ENCODE measurements around the gene CILP. TPM values are rescaled to one million over a fixed set of nuclear protein-coding genes. Genes with fewer than 3 reads are reported as not detected.
A peak's percentile ranks its signal among the peaks of the same experiment; 100 is the strongest.

Gene CILP
- polyA plus RNA-seq, 3 donors from 2014 or later: 0.06 TPM; not detected in 2

DNA sequence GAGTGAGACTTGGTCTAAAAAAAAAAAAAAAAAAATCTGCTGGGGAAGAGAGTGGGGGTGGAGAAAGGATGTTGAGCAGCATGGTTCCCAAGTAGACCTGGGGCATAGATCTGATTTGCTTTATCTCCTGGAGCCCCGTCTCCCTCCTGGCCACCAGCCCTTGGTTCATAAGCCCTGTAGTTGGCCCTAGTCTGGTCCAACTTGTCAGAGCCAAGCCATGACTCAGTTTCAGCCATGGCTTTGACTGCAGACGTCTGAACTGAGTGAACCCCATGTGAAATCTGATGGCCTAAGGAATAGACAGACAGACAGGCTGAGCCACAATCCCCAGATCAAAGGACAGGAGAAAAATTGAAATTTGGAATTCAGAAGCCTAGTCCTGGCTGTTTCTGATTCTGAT is 2.0 kb upstream of the CILP start:
- Mint-ChIP-seq H3K4me1 (no peaks in the 10 kb centered on the region), H3K4me3 (no peak overlapping the region), H3K9me3 (no peaks in the 10 kb centered on the region), H3K27ac (no peak overlapping the region), H3K36me3 (no peaks in the 10 kb centered on the region), H3K27me3 (ENCODE audit: low read depth in 3 of 3) (peaks cover 0 to 3% (median 2%) of the 10 kb centered on the region in 3 donors)
- DNase-seq: no peak

DNA sequence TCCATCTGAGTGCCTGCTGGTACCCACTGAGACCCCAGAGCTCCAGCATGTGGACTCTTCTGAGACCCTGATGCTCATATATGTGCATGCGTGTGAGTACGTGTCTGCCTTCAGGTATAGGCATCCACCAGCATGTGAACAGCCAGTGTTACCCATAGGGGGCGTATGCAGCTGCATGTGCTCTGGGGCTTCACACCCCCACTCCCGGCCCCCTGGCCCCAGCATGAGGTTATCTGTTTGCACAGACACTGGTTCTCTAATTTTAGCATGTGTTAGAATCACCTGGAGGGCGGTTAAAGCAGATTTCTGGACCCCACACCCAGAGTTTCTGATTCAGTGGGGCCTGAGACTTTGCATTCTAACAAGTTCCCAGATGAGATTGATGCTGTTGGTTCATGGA is 824 bp upstream of the CILP start:
- DNase-seq: peak in 2 of 3 donors; percentile 17 to 22

DNA sequence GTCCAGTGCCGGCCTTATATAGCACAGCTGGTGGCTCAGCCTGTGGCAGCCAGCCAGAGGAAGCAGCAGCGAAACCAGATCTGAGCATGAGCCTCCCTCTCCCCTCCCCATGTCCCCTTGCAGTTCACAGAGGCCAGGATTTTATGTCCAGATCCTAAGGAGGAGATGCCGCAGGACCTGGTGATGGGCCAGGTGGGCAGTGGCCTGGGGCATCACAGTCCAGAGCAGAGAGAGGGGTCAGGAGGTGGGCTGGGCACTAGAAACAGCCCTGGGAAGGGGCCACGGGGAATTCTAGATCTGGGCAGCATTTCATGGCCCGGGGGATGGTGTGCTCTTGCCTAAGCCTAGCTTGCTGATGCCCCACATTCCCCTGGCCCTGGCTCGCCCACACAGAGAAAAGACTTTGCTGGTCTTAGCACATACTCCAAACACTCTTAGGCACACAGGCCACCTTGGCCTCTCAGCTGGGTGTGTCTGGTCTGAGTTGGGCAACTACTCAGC is 259 bp upstream of the CILP start:
- no peaks in the 10 kb centered on the region for H3K4me1 Mint-ChIP-seq
- no peak overlapping the region for H3K4me3 Mint-ChIP-seq
- no peak overlapping the region for H3K27ac Mint-ChIP-seq

More for the DNA sequence above, 824 bp upstream of the CILP start:
- no peaks in the 10 kb centered on the region for H3K36me3 Mint-ChIP-seq
- no peaks in the 10 kb centered on the region for H3K4me1 Mint-ChIP-seq
- H3K27ac Mint-ChIP-seq: no peak overlapping the region
- no peak overlapping the region for H3K4me3 Mint-ChIP-seq
- no peaks in the 10 kb centered on the region for H3K9me3 Mint-ChIP-seq
- H3K27me3 Mint-ChIP-seq (ENCODE audit: low read depth in 3 of 3): peaks cover 0 to 3% (median 2%) of the 10 kb centered on the region in 3 donors

DNA sequence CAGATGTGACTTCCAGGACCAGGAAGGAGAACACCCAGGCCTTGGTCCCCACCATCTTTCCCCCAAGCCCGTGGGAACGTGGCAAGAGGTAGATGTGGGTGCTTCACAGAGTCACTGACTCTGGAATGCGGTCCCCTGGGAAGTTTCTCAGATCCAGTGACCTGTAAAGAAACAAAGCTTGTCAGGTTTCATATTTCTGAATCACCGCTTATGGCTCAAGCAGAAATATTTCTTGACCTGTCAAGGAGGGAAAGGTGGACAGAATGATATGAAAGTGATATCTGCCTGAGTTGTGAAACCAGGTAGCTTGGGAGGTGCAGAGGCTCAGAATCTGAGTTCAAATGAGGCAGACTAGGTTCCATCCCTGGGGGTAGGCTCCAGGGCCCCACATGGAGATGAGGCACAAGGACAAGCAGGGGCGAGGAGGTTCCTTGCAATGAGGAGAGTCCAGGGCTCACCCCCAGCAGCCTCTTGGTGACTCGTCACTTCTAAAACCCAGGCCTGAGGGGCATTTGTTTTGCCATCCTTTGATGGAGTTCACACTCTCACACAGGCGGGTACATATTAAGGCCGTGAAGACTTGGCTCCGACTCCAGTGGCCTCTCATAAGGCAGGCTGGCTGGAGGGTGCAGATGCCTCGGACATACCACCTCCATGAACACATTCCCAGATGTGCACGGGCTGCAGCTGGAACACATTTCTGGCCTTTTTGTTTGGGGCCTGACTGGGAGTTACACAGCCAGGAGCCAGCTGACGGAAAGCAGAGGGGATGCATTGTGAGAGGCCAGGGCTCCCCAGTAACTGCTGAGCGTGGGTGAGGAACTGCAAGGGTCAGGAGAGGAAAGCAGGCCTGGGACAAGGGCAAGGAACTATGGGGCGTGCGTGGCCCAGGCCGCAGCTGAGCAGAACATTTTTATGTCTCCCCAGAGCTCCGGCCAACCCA is 1.3 kb downstream of the CILP start:
- H3K9me3 Mint-ChIP-seq: no peaks in the 10 kb centered on the region
- DNase-seq: no peak
- H3K4me1 Mint-ChIP-seq: no peaks in the 10 kb centered on the region
- H3K4me3 Mint-ChIP-seq: no peak overlapping the region
- no peaks in the 10 kb centered on the region for H3K36me3 Mint-ChIP-seq
- H3K27me3 Mint-ChIP-seq (ENCODE audit: low read depth in 3 of 3): peaks cover 2 to 4% (median 2%) of the 10 kb centered on the region in 3 donors
- H3K27ac Mint-ChIP-seq: peak overlapping the region in 1 of 6 donors; percentile 58

More for the DNA sequence above, 259 bp upstream of the CILP start:
- Mint-ChIP-seq H3K27me3 (ENCODE audit: low read depth in 3 of 3) (peaks cover 0 to 4% (median 2%) of the 10 kb centered on the region in 3 donors), H3K36me3 (no peaks in the 10 kb centered on the region), H3K9me3 (no peaks in the 10 kb centered on the region)
- DNase-seq: no peak

DNA sequence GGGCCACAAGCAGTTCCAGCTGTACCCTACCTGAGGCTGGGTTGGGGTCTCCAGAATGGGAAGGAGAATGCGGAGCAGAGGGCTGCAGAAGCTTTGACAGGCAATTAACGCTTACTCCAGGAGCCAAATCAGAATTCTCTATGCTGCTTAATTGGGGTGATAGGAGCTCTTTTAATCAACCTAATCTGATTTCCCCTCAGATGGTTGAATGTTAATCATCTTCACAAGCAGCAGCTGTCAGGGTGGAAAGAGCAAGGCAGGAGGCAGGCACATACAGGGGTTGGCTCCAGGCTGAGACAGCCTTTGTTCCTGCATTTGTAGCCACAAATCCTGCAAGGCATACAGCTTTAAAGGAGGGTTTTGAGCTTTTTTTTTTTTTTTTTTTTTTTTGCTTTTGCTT is 2.6 kb downstream of the CILP start:
- no peak for DNase-seq
- H3K9me3 Mint-ChIP-seq: no peaks in the 10 kb centered on the region
- no peaks in the 10 kb centered on the region for H3K4me1 Mint-ChIP-seq
- H3K4me3 Mint-ChIP-seq: no peak overlapping the region
- no peak overlapping the region for H3K27ac Mint-ChIP-seq
- H3K36me3 Mint-ChIP-seq: no peaks in the 10 kb centered on the region
- H3K27me3 Mint-ChIP-seq (ENCODE audit: low read depth in 3 of 3): peaks cover 3 to 6% (median 4%) of the 10 kb centered on the region in 3 donors

DNA sequence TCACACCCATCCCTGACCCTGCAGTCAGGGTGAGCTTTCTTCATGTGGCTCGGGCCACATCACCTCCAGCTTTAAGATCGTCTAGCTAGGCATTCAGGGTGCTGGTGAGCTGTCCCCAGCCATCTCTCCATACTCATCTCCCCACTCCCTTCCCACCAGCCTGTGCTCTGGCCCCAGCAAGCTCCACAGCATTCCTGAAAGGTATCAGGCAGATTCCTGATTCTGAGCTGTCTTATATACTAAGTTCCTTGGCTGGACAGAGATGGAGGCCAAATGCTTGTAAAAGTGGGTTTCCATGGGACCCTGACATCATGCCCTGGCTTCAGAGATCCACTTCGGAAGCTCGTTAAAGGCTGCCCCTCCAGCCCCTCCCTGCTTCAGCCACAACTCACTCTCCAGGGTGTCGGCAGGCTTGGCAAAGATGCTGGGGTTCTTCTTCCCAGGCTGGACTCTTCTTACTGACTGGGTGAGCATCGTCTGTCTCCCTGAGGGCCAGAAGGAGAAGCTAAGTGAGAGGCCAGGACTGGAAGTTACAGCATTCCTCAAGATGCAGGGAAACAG is 3.9 kb downstream of the CILP start:
- H3K4me3 Mint-ChIP-seq: no peak overlapping the region
- no peaks in the 10 kb centered on the region for H3K9me3 Mint-ChIP-seq
- H3K4me1 Mint-ChIP-seq: no peaks in the 10 kb centered on the region
- H3K27ac Mint-ChIP-seq: no peak overlapping the region
- H3K36me3 Mint-ChIP-seq: no peaks in the 10 kb centered on the region
- DNase-seq: no peak
- peaks cover 3 to 6% (median 4%) of the 10 kb centered on the region in 3 donors for H3K27me3 Mint-ChIP-seq (ENCODE audit: low read depth in 3 of 3)

DNA sequence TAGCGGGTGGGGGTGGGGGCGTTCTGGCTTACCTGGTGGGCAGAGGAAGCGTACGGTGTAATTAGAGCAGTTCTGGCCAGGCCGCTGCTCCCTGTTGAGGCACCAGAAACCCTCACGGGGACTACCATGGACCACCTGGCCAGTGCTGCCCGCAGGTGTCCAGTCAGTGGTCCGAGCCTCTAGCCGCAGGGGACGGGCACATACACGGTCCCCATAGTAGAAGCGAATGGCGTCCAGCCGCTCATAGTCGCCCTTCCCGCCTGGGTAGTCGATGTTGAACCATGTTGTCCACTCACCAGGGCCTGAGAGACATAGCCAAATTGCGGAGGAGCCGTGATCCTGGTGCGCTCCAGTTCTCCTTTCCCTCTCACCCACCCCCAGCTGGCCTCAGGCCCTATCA is 4.5 kb downstream of the CILP start:
- Mint-ChIP-seq H3K9me3 (no peaks in the 10 kb centered on the region), H3K27ac (no peak overlapping the region), H3K4me1 (no peaks in the 10 kb centered on the region), H3K4me3 (no peak overlapping the region), H3K36me3 (no peaks in the 10 kb centered on the region), H3K27me3 (ENCODE audit: low read depth in 3 of 3) (peaks cover 2 to 6% (median 4%) of the 10 kb centered on the region in 3 donors)
- DNase-seq: no peak

DNA sequence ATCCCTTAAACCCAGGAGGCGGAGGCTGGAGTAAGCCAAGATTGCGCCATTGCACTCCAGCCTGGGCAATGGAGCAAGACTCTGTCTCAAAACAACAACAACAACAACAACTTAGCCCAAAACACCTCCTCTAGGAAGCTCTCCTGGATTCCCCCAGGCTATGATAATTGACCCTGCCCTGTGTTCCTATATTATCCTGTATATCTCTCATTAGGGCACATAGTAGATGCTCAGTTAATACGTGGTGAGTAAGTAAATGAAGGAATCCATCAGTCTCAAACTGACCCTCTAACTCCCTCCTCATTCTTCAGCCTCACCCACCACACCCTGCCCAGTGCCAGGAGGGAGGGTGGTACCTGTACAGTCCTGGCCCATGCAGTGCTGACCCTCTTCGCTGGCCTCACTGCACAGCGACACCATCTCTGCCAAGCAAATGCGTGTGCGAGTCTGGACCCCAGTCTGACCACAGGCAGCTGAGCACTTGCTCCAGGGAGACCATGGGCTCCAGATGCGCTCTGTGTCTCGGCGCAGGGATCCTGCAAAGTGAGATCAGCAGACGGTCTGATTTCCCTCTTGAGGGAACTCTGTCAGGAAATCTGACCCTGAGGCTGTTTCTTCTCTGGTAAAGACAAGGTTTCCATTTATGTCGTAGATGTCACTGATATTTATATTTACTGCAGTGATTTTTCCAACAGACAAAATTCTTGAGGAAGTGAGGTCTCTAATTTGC is 6.2 kb downstream of the CILP start:
- Mint-ChIP-seq H3K36me3 (no peaks in the 10 kb centered on the region), H3K9me3 (no peaks in the 10 kb centered on the region), H3K4me1 (no peaks in the 10 kb centered on the region), H3K4me3 (no peak overlapping the region), H3K27me3 (ENCODE audit: low read depth in 3 of 3) (peaks cover 2 to 11% (median 2%) of the 10 kb centered on the region in 3 donors), H3K27ac (no peak overlapping the region)
- no peak for DNase-seq

DNA sequence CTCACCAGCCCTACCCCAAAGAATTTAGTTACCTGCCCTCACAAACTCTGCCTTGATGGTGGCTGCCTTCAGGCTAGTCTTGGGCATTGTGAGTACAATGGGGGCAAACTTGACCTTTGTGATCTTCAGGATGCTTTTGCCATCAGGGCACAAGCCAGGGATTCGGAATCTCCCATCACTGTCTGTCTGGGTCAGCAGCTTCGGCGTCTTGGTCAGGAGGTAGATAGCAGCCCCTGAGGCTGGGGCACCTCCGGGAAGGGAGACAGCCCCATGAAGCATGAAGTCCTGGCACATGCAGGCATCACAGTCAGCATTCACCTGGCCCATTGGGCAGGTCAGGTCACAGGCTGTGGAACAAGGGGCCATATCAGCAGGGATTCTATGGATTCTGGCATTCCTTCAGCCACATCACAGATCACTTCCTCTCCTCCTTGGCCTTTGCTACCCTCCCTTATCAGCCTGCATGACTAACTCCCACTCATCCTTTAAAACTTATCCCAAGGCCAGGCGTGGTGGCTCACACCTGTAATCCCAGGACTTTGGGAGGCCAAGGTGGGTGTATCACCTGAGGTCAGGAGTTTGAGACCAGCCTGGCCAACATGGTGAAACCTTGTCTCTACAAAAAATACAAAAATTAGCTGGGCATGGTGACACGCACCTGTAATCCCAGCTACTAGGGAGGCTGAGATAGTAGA is 6.9 kb downstream of the CILP start:
- no peaks in the 10 kb centered on the region for H3K4me1 Mint-ChIP-seq
- no peaks in the 10 kb centered on the region for H3K9me3 Mint-ChIP-seq
- no peak overlapping the region for H3K27ac Mint-ChIP-seq
- no peak overlapping the region for H3K4me3 Mint-ChIP-seq
- H3K27me3 Mint-ChIP-seq (ENCODE audit: low read depth in 3 of 3): peaks cover 2 to 11% (median 2%) of the 10 kb centered on the region in 3 donors
- DNase-seq: no peak
- H3K36me3 Mint-ChIP-seq: no peaks in the 10 kb centered on the region

DNA sequence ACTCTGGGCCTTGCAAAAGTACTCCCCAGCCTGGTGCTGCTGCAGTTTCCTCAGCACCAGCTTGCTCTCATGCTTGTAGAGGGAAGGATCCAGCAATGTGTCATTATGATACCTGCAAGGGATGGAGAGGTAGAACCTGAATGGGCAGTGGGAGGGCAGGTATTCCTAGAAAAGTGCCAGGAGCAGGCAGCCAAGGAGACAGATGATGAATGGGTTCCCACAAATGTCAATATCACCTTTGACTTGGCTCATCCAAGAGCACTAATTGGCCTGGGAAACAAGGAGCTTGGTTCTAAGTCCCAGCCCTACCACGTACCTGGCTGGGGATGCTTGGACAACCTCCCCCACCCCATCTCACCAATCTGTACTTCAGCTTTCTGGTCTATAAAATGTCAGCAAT is 9.4 kb downstream of the CILP start:
- H3K27me3 Mint-ChIP-seq (ENCODE audit: low read depth in 3 of 3): peaks cover 2 to 11% (median 2%) of the 10 kb centered on the region in 3 donors
- no peaks in the 10 kb centered on the region for H3K4me1 Mint-ChIP-seq
- H3K9me3 Mint-ChIP-seq: no peaks in the 10 kb centered on the region
- no peak overlapping the region for H3K27ac Mint-ChIP-seq
- H3K36me3 Mint-ChIP-seq: no peaks in the 10 kb centered on the region
- no peak for DNase-seq
- H3K4me3 Mint-ChIP-seq: no peak overlapping the region

DNA sequence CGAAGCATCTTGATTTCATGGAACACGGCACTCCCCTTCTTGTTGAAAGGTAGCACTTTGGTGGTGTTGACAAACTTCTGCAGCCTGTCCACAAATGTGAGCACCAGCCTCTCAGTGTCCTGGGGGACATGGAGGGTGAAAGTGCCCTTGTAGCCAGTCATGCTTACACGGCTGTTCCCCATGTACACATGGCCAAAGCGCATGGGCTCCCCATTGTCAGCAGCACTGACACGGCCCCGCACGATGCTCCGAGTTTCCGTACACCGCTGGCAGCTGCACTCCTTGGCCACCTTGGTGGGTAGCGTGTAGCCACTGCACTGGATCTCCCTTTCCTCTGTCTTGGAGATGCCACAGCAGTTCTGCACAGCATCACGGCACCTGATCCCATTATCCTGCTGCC is 12.7 kb downstream of the CILP start:
- Mint-ChIP-seq H3K4me1 (no peaks in the 10 kb centered on the region), H3K36me3 (no peaks in the 10 kb centered on the region), H3K4me3 (no peak overlapping the region), H3K9me3 (no peaks in the 10 kb centered on the region), H3K27ac (no peak overlapping the region), H3K27me3 (ENCODE audit: low read depth in 3 of 3) (peaks cover 0 to 5% (median 3%) of the 10 kb centered on the region in 3 donors)
- no peak for DNase-seq

DNA sequence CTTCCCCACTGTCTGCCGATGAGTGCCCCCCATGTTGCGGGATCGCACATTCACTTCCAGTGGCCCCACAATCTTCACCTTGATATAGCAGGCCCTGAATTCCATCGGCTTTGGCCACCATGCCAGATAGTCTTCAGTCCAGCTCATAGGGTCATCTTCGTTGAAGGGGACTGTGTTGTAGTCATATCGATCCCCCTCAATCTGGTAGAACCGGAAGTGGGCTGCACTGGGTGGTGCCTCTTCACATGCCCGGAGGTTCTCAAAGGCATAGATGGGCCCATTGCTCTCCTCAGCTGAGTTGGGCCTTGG is 14.0 kb downstream of the CILP start:
- no peak for DNase-seq
- Mint-ChIP-seq H3K27me3 (ENCODE audit: low read depth in 3 of 3) (peaks cover 0 to 5% (median 3%) of the 10 kb centered on the region in 3 donors), H3K4me1 (no peaks in the 10 kb centered on the region), H3K4me3 (no peak overlapping the region), H3K27ac (no peak overlapping the region), H3K9me3 (no peaks in the 10 kb centered on the region), H3K36me3 (no peaks in the 10 kb centered on the region)

DNA sequence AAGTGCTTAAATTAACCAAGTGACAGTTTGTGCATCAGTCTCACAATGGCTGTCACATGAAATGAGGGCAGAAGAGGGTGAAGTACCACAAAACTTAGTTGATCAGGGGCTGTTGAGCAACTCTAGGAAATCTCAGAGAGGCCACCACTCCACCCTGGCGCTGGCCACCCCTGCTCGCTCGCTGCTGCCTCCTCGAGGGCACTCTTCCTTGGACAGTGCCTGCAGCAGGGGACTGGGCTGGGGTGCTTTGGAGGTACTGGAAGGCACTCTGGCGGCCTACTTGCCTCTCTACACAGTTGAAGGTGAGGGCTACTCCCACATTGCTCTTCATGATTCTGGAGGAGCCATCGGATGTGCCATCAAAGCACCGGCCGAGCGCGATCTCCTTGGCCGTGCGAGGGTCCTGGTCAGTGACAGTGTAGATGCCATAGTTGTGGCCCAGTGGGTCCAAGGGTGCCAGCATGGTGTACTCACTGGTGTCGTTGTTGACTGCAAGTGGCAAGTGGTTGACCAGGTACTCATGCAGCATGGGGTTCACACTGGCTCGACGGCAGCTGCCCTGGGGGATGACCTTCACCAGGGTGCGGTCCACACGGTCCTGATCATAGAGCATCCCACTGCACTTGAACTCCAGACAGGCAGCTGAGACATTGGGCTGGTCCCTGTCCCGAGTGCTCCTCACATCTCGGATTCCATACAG is 14.5 kb downstream of the CILP start:
- H3K9me3 Mint-ChIP-seq: no peaks in the 10 kb centered on the region
- no peak overlapping the region for H3K27ac Mint-ChIP-seq
- no peaks in the 10 kb centered on the region for H3K4me1 Mint-ChIP-seq
- H3K36me3 Mint-ChIP-seq: no peaks in the 10 kb centered on the region
- H3K27me3 Mint-ChIP-seq (ENCODE audit: low read depth in 3 of 3): peaks cover 0 to 5% (median 3%) of the 10 kb centered on the region in 3 donors
- no peak for DNase-seq
- no peak overlapping the region for H3K4me3 Mint-ChIP-seq
